NOMO-1 treated with dmso at 0.1 percent for 144 hours (cell line): ENCODE measurements around the gene OR56B1.
"Not testable (repeated sequence)": the region's sequence is repeated elsewhere in the genome, so short reads cannot be mapped to it uniquely, and the experiment has no call there.

ENCODE experiments used
- DNase-seq: peaks from one replicate; lab custom pipeline; 2025; ENCODE audit not compliant: unreplicated experiment; lab: John Stamatoyannopoulos, UW

The OR56B1 gene, protein sequence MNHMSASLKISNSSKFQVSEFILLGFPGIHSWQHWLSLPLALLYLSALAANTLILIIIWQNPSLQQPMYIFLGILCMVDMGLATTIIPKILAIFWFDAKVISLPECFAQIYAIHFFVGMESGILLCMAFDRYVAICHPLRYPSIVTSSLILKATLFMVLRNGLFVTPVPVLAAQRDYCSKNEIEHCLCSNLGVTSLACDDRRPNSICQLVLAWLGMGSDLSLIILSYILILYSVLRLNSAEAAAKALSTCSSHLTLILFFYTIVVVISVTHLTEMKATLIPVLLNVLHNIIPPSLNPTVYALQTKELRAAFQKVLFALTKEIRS

DNA sequence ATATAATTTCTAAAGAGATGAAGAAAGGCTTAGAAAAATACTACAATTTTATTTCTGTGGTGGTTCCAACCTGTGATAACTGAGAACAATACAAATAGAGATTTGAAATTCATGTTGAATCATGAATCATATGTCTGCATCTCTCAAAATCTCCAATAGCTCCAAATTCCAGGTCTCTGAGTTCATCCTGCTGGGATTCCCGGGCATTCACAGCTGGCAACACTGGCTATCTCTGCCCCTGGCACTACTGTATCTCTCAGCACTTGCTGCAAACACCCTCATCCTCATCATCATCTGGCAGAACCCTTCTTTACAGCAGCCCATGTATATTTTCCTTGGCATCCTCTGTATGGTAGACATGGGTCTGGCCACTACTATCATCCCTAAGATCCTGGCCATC, at the start of gene OR56B1:
TSS of gene OR56B1 (plus strand) at position 53 of the 400 bp plus-strand sequence. CDS start at position 122, 69 bp downstream.
- DNase-seq = no peak

DNA sequence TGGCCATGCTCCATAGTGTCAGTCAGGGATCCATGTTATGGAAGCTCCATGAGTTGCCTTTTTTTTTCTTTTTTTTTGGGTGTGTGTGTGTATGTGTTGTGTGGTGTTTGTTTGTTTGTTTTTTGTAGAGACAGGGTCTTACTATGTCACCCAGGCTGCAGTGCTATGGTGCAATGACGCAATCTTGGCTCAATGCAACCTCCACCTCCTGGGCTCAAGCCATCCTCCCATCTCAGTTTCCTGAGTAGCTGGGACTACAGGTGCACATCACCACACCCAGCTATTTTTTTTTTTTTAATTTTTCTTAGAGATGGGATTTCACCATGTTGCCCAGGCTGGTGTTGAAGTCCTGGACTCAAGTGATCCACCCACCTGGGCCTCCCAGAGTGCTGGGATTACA, 47.8 kb upstream of the OR56B1 start:
- no peak for DNase-seq

DNA sequence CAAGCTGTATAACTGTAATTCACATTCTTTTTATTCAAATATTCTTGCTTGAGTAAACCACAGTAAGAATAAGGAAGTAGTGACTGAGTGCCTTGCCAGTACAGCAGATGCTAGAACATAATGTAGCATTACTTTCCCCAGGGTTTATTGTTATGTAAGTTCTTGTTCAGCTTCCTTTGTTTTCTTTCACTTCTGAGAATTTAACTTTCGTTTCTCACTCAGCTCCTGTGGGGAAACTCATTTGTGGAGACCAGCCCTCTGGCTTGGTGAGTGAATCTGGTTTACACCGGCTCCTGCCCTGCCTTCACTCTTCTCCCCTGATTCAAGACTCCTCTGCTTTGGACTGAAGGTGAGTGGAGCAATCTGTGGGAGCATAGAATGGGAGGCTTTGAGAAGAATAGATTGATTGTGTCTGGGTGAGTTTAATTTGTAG, 46.7 kb upstream of the OR56B1 start, which contains the start of gene TRIM22:
TSS of gene TRIM22 (plus strand) at position 240 of the 433 bp plus-strand sequence. CDS start 6,443 bp downstream, outside the sequence.
- peak; percentile 72 for DNase-seq

DNA sequence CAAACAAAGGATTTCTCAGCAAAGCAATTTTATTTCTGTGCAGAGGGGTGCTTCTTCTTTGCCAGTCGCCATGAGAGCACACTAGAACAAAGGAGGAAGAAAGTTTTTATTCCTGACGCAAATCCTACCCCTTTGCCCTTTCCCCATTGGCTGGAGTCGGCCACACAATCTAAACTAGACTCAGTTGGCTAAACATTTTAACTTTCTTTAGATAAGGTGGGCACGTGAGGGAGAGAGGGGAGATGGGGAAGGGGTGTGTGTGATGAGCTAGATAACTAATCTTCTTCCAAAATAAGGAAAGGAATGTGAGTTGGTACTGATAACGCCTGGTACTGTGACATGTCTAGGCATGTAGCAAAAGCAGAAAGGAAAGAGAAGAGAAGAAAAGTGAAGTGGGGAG, 46.0 kb upstream of the OR56B1 start:
- no peak for DNase-seq

DNA sequence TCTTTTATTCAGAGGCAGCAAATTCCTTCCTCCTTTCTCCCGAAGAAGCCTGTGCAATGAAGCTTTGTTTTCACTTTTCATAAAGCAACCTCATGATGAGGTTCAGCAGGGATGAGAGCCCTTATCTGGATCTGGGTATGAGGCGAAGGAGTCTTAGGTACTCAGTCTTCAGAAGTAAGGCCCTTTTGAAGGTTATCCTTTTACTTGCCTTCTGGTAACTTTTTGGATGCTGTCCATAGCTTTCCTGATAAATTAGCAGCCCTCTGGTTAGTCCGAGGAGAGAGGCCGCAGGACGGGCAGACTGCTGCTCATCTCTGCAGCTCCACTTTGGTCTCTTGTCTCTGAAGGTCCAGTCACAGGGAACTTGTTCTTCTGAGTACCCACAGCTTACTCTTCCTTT, 45.5 kb upstream of the OR56B1 start:
- no peak for DNase-seq

DNA sequence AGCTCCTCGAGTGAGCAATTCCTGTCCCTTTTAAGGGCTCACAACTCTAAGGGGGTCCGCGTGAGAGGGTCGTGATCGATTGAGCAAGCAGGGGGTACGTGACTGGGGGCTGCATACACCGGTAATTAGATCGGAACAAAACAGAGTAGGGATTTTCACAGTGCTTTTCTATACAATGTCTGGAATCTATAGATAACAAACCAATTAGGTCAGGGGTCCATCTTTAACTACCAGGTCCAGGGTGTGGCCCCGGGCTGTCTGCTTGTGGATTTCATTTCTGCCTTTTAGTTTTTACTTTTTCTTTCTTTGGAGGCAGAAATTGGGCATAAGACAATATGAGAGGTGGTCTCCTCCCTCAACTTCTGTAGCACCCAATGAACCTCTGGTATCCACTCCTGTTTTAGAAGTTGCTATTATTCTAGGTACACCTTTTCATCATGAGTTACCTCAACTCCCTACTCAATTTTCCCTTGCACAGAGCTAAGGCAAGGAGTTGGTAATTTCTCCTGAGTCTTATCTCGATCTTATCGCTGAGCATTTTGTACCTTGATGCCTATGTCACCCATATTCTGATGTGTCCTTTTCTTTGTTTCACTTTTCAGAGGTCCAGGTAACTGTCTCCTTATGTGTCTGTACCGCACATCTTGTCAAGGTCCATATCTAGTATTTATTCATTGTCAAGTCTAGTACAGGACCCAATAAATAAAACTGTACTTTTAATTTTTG, 44.8 kb upstream of the OR56B1 start:
- not testable (repeated sequence) for DNase-seq

DNA sequence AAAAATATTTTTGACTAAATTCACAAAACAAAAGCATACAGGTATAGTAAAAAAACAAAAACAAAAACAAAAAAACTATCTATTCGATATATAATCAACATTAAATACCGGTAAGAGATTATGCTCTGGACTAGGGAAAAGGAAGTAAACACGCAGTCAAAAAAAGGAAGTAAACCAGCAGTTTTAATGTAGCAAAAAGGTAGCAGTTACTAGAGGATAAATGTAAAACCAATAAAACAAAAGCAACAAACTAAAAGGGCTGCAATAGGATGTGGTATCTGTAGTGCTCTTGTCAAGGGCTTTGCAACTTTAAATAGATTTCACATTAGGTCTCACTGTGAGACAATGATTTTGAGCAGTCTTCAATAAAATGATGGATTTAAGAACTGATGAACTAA, 44.3 kb upstream of the OR56B1 start:
- peak; percentile 15 for DNase-seq

DNA sequence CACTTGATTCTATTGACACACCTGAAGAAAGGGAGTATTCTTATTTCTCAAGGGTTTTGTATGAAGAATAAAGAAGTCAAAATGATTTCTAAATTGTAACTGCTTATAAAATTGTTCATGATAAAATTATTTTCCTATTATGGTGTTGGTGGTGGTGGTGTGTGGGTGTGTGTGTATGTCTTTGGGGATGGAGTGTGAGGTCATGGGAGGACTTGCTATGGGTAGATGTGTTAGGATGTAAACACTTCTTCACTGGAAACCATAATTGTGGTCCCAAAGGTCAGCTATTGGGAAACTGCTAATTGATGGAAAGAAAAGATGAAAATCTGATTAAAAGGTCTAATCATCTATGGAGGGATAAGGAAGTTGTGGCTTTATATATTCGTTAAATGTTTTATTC, 41.6 kb upstream of the OR56B1 start:
- no peak for DNase-seq

DNA sequence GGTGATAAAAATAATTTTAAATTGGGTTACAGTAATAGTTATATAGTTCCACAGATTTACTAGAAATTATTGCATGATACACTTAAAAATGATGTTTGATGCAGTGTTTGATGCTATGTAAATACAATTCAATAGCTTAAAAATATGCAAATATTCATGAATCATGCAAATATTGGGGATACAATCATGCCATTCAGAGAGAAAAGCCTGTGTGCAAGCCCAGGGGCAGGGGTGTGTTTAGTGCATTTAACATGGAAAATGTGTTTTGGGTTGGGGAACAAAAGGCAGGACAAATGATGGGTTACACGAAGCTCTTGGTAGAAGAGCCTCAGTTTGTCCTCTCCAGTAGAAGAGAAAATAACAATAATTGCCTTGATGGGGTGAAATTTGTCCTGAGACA, 40.7 kb upstream of the OR56B1 start:
- DNase-seq = no peak

DNA sequence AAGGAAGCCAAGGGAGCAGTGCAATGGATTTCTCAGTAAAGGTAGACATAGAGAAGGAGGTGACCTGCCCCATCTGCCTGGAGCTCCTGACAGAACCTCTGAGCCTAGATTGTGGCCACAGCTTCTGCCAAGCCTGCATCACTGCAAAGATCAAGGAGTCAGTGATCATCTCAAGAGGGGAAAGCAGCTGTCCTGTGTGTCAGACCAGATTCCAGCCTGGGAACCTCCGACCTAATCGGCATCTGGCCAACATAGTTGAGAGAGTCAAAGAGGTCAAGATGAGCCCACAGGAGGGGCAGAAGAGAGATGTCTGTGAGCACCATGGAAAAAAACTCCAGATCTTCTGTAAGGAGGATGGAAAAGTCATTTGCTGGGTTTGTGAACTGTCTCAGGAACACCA, 40.0 kb upstream of the OR56B1 start:
- DNase-seq = no peak

DNA sequence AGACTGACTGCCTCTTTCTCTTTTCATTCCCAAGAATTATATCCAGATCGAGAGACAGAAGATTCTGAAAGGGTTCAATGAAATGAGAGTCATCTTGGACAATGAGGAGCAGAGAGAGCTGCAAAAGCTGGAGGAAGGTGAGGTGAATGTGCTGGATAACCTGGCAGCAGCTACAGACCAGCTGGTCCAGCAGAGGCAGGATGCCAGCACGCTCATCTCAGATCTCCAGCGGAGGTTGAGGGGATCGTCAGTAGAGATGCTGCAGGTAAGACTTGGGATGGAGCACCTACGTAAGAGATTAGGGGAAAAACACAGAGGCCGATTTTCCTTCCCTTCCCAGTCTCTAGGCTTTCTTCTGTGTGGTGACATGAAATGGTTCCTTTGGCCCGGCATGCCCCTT, 38.0 kb upstream of the OR56B1 start:
- DNase-seq = no peak

DNA sequence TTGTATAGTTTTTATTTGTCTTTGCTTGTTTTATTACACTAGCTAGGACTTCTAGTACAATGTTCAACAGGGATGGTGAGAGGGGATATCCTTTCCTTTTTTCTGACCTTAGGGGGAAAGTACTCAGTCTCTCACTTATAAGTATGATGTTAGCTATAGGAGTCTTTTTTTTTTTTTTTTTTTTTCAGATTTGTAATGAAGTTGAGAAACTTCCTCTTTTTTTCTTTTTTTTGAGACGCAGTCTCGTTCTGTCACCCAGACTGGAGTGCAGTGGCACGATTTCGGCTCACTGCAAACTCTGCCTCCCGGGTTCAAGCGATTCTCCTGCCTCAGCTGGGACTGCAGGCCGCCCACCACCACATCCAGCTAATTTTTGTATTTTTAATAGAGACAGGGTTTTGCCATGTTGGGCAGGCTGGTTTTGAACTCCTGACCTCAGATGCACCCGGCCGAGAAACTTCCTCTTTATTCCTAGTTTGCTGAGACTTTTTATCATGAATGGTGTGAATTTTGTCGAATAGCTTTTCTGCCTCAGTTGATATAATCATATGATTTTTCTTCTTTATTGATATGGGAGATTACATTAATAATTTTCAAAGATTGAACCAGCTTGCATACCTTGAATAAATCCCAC, 35.7 kb upstream of the OR56B1 start:
- DNase-seq = peak; percentile 16

DNA sequence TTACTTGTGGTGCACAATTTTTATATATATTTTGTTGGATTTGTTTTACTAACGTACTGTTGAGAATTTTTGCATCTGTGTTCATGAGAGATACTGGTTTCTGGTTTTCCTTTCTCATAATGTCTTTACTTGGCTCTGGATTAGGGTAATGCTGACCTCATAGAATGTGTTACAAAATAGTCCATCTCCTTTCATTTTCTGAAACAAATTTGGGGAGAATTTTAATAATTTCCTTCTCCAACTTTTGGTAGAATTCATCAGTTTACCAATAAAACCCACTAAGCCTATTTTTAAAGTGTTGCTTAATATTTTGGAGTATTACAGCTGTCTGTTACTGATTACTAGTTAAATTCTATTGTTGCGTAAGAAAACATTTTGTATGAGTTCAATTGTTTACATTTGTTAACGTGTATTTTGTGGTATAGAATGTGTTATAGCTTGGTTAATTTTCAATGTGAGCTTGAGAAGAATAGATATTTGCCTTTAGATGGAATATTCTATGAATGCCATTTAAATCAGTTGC, 35.1 kb upstream of the OR56B1 start:
- no peak for DNase-seq

DNA sequence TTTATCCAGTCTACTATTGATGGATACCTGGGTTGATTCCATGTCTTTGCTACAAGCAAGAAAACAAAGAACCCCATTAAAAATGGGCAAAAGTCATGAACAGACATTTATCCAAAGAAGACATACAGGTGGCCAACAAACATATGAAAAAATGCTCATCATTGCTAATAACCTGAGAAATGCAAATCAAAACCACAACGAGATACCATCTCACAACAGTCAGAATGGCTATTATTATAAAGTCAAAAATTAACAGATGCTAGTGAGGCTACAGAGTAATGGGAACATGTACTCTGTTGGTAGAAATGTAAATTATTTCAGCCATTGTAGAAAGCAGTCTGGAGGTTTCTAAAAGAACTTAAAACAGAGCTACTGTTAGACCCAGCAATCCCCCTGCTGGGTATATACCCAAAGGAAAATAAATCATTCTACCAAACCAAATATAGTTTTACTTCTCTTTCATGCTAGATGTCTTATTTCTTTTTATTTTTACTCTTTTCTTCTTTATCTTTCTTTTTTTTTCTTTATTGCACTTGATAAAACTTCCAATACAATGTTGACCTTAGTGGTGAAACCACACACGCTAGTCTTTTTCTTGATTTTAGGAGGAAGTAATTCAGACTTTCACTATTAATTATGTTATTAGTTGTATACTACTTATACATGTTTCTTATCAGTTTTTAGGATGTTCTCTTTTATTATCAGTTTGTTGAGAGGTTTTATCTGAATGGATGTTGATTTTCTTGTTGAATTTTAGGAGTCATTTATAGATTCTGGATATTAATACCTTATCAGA, 32.3 kb upstream of the OR56B1 start:
- no peak for DNase-seq

DNA sequence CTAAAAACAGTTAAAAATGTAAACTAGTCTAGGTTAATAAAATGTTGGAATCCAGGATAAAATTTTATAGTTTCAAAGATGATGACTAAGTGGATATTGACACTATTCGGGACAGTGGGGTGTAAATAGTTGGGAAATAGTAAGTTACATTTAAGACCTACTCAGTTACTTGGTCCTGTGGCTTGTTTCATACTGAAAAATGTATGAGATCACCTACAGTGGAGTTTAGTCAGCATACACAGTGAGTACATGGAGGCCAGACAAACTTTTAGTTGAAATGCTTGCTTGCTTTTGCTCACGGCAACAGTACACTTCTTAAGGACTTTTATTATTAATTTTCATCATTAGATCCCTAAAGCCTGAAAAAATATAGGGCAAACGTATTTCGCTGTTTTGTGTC, 30.6 kb upstream of the OR56B1 start:
- DNase-seq = no peak

DNA sequence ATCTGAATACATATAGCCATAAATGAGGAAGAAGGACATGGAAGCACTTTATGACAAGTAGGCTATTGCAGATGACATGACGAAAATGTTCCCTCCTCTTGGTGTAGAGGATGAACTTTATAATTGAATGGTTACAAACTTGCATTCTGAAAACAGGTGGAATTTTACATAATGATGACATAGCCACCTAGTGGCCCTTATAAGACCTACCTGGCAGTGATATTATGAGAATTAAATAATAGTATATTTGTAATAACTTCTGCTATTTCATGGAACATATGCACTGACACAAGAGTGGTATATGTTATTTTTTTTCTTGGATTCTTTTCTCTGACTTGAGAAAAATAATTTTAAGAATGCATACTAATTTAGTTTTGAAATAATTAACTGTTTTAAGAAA, 23.7 kb upstream of the OR56B1 start:
- no peak for DNase-seq

DNA sequence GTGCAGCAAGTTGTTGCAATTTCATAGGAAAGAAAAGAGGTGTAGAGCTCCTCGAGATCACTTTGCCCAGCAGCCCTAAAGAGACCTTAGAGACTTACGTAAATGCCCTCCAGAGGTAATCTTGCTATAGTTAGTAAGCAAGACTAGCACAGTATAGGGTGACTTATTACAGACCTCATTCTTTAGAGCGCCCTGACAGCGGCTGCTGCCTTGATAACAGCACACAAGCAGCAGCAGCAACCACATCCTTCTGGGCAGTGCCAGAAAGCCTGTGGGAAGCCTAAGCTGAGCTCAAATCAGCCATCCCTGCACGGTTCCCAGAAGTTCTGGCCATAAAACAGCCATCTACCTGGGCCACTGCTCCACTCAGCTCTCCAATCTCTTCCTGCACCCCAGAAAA, 22.6 kb upstream of the OR56B1 start:
- no peak for DNase-seq

DNA sequence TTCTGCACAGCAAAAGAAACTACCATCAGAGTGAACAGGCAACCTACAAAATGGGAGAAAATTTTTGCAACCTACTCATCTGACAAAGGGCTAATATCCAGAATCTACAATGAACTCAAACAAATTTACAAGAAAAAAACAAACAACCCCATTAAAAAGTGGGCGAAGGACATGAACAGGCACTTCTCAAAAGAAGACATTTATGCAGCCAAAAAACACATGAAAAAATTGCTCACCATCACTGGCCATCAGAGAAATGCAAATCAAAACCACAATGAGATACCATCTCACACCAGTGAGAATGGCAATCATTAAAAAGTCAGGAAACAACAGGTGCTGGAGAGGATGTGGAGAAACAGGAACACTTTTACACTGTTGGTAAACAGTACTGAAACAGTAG, 19.7 kb upstream of the OR56B1 start:
- not testable (repeated sequence) for DNase-seq

DNA sequence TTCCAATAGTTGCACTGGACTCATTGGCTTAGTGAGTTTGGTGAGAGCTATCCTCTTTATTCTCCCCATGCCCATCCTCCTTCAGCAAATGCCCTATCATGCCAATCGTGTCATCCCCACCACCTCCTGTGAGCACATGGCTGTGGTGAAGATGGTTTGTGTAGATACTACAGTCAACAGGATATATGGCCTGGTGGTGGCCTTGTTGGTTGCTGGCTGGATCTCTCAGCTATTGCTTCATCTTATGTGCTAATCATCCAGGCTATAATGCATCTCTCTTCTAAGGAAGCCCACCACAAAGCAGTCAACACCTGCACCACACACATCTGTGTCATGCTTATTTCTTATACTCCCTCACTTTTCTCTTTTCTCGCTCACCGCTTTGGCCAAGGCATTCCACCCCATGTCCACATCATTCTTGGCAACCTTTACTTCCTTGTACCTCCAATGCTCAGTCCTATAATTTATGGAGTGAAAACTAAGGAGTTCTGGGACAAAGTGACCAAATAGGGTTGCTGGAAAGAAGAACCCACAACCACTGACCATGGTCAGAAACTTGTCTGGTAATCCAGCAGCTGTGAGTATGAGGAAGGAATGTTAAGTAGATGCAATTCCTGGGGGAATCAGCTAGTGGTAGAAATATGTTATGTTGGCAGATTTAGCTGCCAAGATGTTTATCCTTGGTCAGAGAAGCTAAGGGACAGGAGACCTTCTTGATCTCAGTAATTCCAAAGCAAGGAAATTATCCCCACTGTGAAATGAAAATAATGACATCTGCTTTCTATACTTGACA, 16.3 kb upstream of the OR56B1 start:
- no peak for DNase-seq

DNA sequence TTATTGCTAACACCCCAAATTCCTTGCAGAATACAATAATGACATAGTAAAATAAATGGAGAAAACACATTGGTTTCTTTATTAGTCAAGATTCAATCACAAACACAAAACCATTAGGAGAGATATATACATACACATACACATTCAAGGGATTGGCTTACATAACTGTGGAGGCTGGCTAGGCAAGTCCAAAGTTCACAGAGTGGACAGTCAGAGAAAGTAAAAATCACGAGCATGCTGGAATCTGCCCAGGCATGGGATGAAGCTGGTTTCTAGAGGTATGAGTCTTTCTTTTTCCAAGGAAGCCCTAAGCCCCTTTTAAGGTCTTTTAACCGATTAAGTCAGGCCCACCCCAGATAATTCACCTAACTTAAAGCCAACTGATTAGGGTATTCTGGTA, 13.6 kb upstream of the OR56B1 start:
- DNase-seq = no peak
